C4-2B (cell line): ENCODE measurements around the gene AP1M1.

ENCODE experiments used
- ZFX ChIP-seq: fragments of 450-650 bp; IDR thresholded peaks from 2 replicates; pipeline ENCODE4 v1.6.1; 2017
- TF ChIP-seq, protein P1 (sequence below): fragments of 450-650 bp; conservative IDR thresholded peaks from 2 replicates; pipeline ENCODE4 v1.5.1; 2017; ENCODE audit warnings: mild to moderate bottlenecking

- TF ChIP-seq, protein P1, sequence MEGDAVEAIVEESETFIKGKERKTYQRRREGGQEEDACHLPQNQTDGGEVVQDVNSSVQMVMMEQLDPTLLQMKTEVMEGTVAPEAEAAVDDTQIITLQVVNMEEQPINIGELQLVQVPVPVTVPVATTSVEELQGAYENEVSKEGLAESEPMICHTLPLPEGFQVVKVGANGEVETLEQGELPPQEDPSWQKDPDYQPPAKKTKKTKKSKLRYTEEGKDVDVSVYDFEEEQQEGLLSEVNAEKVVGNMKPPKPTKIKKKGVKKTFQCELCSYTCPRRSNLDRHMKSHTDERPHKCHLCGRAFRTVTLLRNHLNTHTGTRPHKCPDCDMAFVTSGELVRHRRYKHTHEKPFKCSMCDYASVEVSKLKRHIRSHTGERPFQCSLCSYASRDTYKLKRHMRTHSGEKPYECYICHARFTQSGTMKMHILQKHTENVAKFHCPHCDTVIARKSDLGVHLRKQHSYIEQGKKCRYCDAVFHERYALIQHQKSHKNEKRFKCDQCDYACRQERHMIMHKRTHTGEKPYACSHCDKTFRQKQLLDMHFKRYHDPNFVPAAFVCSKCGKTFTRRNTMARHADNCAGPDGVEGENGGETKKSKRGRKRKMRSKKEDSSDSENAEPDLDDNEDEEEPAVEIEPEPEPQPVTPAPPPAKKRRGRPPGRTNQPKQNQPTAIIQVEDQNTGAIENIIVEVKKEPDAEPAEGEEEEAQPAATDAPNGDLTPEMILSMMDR = no peak
- TF ChIP-seq ZFX = no peak
Measured at GRCh38 chr19:16260160-16260811, 62.6 kb downstream of the AP1M1 start.
